B cell (primary cell): Measurements from ENCODE around the gene COBL. TPM values are rescaled to one million over a fixed set of nuclear protein-coding genes. Genes with fewer than 3 reads are reported as not detected.

Experiments
- ATAC-seq: fragments of 200-7000 bp; cut with Tn5 transposase; one replicate; pipeline ENCODE4 v1.10.0; 2021; ENCODE audit warnings: low read depth, mild to moderate bottlenecking, moderate number of reproducible peaks, moderate library complexity
- CTCF ChIA-PET: fragments of 350-600 bp; sonication (Branson Sonifier 250); formaldehyde crosslinking; loops from one replicate; lab custom pipeline; 2021; ENCODE audit warnings: antibody characterized with exemption, inconsistent platforms; lab: Charles Lee
- POLR2A ChIA-PET: fragments of 350-600 bp; sonication (Branson Sonifier 250); formaldehyde crosslinking; loops from one replicate; lab custom pipeline; 2021; ENCODE audit warnings: antibody characterized with exemption; lab: Charles Lee
- DNase-seq: peaks from one replicate; pipeline ENCODE4 v3.0.0; 2013
- H2AFZ ChIP-seq: 2 replicates; pipeline ENCODE4 v1.6.1; 2012; ENCODE audit warnings: mild to moderate bottlenecking, low read depth, low read length; ENCODE audit not compliant: insufficient read depth, poor library complexity, severe bottlenecking
- H3K27ac ChIP-seq, 2 donors: 1 replicate in 1 of 2; 2 replicates in 1 of 2; pipeline ENCODE4 v1.5.1; 2012 to 2013; ENCODE audit warnings: low read length in 2 of 2, mild to moderate bottlenecking in 2 of 2, moderate library complexity in 1 of 2
- H3K27me3 ChIP-seq, 4 experiments: fragments of 200-600 bp in 1 of 4; sonication (generic) in 1 of 4; replicated peaks in 1 of 4; 1 replicate in 2 of 4; 2 replicates in 2 of 4; pipeline versions ENCODE4 v1.6.1 to v1.7.0; 2013 to 2016; ENCODE audit warnings: low read length in 3 of 4, mild to moderate bottlenecking in 2 of 4, mixed read lengths in 1 of 4, moderate library complexity in 1 of 4; ENCODE audit not compliant: insufficient read depth in 4 of 4, control insufficient read depth in 3 of 4; ENCODE audit errors: control extremely low read depth in 1 of 4
- H3K36me3 ChIP-seq, 2 experiments: replicated peaks in 1 of 2; 1 replicate in 1 of 2; 2 replicates in 1 of 2; pipeline versions ENCODE4 v1.6.1 to v1.7.1; 2013; ENCODE audit warnings: low read length in 1 of 2; ENCODE audit not compliant: insufficient read depth in 2 of 2, control insufficient read depth in 1 of 2; ENCODE audit errors: control extremely low read depth in 1 of 2, extremely low read depth in 1 of 2
- H3K4me1 ChIP-seq, 2 donors: fragments of 200-600 bp in 1 of 2; sonication (generic) in 1 of 2; 1 replicate in 1 of 2; 2 replicates in 1 of 2; pipeline versions ENCODE4 v1.5.1 to v1.6.1; 2013 to 2017; ENCODE audit warnings: low read length in 2 of 2; ENCODE audit not compliant: control insufficient read depth in 2 of 2, insufficient read depth in 2 of 2
- H3K4me2 ChIP-seq: replicated peaks from 2 replicates; pipeline ENCODE3; 2012; ENCODE audit warnings: mild to moderate bottlenecking, low read depth, low read length; ENCODE audit not compliant: poor library complexity, severe bottlenecking
- H3K4me3 ChIP-seq, 5 experiments: fragments of 200-600 bp in 1 of 5; sonication (generic) in 1 of 5; 1 replicate in 3 of 5; 2 replicates in 2 of 5; pipeline versions ENCODE4 v1.5.1 to v1.7.0; 2011 to 2016; ENCODE audit warnings: low read length in 4 of 5, mild to moderate bottlenecking in 4 of 5, low read depth in 2 of 5, control low read depth in 1 of 5, moderate library complexity in 1 of 5; ENCODE audit not compliant: insufficient read depth in 1 of 5; ENCODE audit errors: control extremely low read depth in 1 of 5, extremely low read depth in 1 of 5
- H3K79me2 ChIP-seq: fragments of 200-600 bp; sonication (generic); one replicate; pipeline ENCODE4 v1.6.0; 2016; ENCODE audit warnings: low read length; ENCODE audit not compliant: control insufficient read depth, insufficient read depth
- H3K9ac ChIP-seq: fragments of 200-600 bp; sonication (generic); 2 replicates; pipeline ENCODE4 v1.6.1; 2017; ENCODE audit warnings: mild to moderate bottlenecking, low read length, moderate library complexity
- H3K9me3 ChIP-seq, 3 donors: one replicate each; pipeline versions ENCODE4 v1.6.1 to v1.7.1; 2013; ENCODE audit warnings: low read length in 2 of 3; ENCODE audit not compliant: control insufficient read depth in 2 of 3, insufficient read depth in 1 of 3; ENCODE audit errors: control extremely low read depth in 1 of 3
- H4K20me1 ChIP-seq: 2 replicates; pipeline ENCODE4 v1.6.0; 2012; ENCODE audit warnings: mild to moderate bottlenecking, low read length; ENCODE audit not compliant: insufficient read depth, control insufficient read depth, poor library complexity, severe bottlenecking
- H3K27ac Mint-ChIP-seq: one replicate; pipeline ENCODE4 v1.8.0; 2021; ENCODE audit warnings: mixed read lengths
- H3K27me3 Mint-ChIP-seq: one replicate; pipeline ENCODE4 v1.8.0; 2021; ENCODE audit warnings: mixed read lengths
- H3K4me1 Mint-ChIP-seq: one replicate; pipeline ENCODE4 v1.8.0; 2021; ENCODE audit warnings: mixed read lengths
- H3K4me3 Mint-ChIP-seq: one replicate; pipeline ENCODE4 v1.8.0; 2021; ENCODE audit warnings: mixed read lengths
- H3K9me3 Mint-ChIP-seq: one replicate; pipeline ENCODE4 v1.8.0; 2022; ENCODE audit warnings: mixed read lengths; ENCODE audit not compliant: insufficient read depth
- EZH2 ChIP-seq: IDR thresholded peaks from 2 replicates; pipeline ENCODE4 v1.6.1; 2012; ENCODE audit warnings: borderline replicate concordance, low read depth, mild to moderate bottlenecking, moderate library complexity, low read length; ENCODE audit not compliant: insufficient read depth, poor library complexity, severe bottlenecking
- WGBS: methylation state at CpG from one replicate; pipeline ENCODE4 v1.1.5; 2013; ENCODE audit warnings: missing lambda C conversion rate; ENCODE audit not compliant: insufficient coverage; 5-methylcytosine and 5-hydroxymethylcytosine counted together
- intact Hi-C: fragments of 100-400 bp; cut with micrococcal nuclease; formaldehyde crosslinking; loops from one replicate; pipeline ENCODE4 v1.10.0; 2022
- polyA plus RNA-seq: library from polyadenylated mRNA; depleted of rRNA; stranded (reverse); fragments of >200 nt; gene quantifications from 2 replicates; pipeline ENCODE4 v1.2.3, GENCODE V29; 2012
- total RNA-seq, 2 donors: library from RNA; stranded (reverse); fragments of 120-200 nt in 1 of 2; gene quantifications; 1 replicate in 1 of 2; 2 replicates in 1 of 2; pipeline versions ENCODE4 v1.2.3 to v1.2.4, GENCODE V29; 2013 to 2022
- TF ChIP-seq, protein P1 (sequence below): fragments of 200-600 bp; IDR thresholded peaks from one replicate; pipeline ENCODE4 v1.8.0; 2022; ENCODE audit warnings: antibody characterized with exemption, mild to moderate bottlenecking

COBL gene
- total and polyA plus RNA-seq, 2 donors (not counting 1 experiment from before 2014, with no cell fraction given), result not detected

DNA sequence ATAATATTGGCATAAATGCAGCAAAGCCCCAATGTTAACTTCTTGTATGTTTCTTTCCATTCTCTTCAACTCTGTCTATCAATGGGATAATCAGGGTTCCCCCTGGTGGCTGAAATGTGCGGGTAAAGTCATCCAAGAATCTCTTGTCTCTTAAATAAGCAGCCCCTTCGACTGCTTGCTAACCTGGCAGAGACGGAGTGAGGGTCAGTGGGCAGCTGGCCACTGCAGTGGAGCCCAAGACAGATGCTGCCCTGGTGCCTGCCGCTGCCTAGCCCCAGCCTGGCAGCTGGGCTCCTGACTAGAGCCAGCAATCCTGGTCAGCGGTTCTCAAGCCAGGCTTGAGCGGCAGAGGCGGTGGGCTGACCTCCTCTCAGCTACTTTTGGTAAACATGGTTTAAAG lies 248.9 kb downstream of the COBL start:
- Mint-ChIP-seq H3K27ac (no peak overlapping the region), H3K27me3 (no peaks in the 10 kb centered on the region), H3K4me1 (no peaks in the 10 kb centered on the region), H3K4me3 (no peak overlapping the region), H3K9me3 (no peaks in the 10 kb centered on the region)
- intact Hi-C loops, result no loop called here
- no peak overlapping the region for H3K4me2 ChIP-seq
- no peak overlapping the region for H3K4me3 ChIP-seq
- no peaks in the 10 kb centered on the region for H4K20me1 ChIP-seq
- ChIA-PET CTCF (interaction anchor here (0.8 to 1.6 kb wide), 4 partner anchors 33 to 976 kb away, joined by 3 to 8 read pairs (median 3); no protein-coding TSS in a partner anchor), POLR2A (no interaction called here)
- no peaks in the 10 kb centered on the region for H3K9me3 ChIP-seq
- no peak overlapping the region for H3K9ac ChIP-seq
- ATAC-seq (no peak), DNase-seq (peak; percentile 45)
- H3K4me1 ChIP-seq, result no peaks in the 10 kb centered on the region
- WGBS, result 23% methylated on average over 4 of the region's 7 CpGs
- H3K27me3 ChIP-seq, result no peaks in the 10 kb centered on the region
- H3K79me2 ChIP-seq, result no peaks in the 10 kb centered on the region
- H3K36me3 ChIP-seq, result no peaks in the 10 kb centered on the region
- TF ChIP-seq, protein P1, sequence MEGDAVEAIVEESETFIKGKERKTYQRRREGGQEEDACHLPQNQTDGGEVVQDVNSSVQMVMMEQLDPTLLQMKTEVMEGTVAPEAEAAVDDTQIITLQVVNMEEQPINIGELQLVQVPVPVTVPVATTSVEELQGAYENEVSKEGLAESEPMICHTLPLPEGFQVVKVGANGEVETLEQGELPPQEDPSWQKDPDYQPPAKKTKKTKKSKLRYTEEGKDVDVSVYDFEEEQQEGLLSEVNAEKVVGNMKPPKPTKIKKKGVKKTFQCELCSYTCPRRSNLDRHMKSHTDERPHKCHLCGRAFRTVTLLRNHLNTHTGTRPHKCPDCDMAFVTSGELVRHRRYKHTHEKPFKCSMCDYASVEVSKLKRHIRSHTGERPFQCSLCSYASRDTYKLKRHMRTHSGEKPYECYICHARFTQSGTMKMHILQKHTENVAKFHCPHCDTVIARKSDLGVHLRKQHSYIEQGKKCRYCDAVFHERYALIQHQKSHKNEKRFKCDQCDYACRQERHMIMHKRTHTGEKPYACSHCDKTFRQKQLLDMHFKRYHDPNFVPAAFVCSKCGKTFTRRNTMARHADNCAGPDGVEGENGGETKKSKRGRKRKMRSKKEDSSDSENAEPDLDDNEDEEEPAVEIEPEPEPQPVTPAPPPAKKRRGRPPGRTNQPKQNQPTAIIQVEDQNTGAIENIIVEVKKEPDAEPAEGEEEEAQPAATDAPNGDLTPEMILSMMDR, result peak; percentile 57
- TF ChIP-seq EZH2, result no peak
- H2AFZ ChIP-seq, result no peak overlapping the region
- no peak overlapping the region for H3K27ac ChIP-seq

DNA sequence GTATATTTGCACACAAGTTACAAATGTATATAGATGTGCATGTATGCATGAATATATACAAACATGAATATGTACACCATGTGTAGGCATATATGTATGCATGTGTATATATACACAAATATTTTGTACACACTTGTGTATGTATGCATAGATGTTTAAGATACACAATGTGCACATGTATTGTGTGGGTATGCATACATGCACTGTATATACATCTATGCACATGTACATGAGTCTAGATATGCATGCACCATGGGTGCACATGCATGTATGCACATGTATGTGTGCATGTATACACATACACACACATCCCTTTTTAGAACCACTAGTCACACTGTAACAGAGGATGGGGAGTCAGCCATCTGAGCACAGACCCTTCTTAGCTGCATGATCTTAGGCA lies 249.4 kb downstream of the COBL start:
- H3K4me2 ChIP-seq, result no peak overlapping the region
- Mint-ChIP-seq H3K27ac (no peak overlapping the region), H3K4me1 (no peaks in the 10 kb centered on the region), H3K4me3 (no peak overlapping the region), H3K27me3 (no peaks in the 10 kb centered on the region), H3K9me3 (no peaks in the 10 kb centered on the region)
- H4K20me1 ChIP-seq, result no peaks in the 10 kb centered on the region
- H3K79me2 ChIP-seq, result no peaks in the 10 kb centered on the region
- H3K27me3 ChIP-seq, result no peaks in the 10 kb centered on the region
- no peaks in the 10 kb centered on the region for H3K4me1 ChIP-seq
- no peak overlapping the region for H2AFZ ChIP-seq
- DNase-seq, result no peak
- intact Hi-C loops, result no loop called here
- no peak overlapping the region for H3K27ac ChIP-seq
- no peak for TF ChIP-seq EZH2
- TF ChIP-seq, protein P1, result no peak
- no peaks in the 10 kb centered on the region for H3K36me3 ChIP-seq
- ChIA-PET POLR2A (no interaction called here), CTCF (interaction anchor here (0.8 to 1.6 kb wide), 3 partner anchors 33 to 975 kb away, joined by 3 to 8 read pairs (median 3); no protein-coding TSS in a partner anchor)
- H3K9me3 ChIP-seq, result no peaks in the 10 kb centered on the region
- no peak overlapping the region for H3K9ac ChIP-seq
- H3K4me3 ChIP-seq, result no peak overlapping the region
- no peak for ATAC-seq
